HepG2 (cell line): Measurements from ENCODE around the gene TP53TG5. TPM values are rescaled to one million over a fixed set of nuclear protein-coding genes. Genes with fewer than 3 reads are reported as not detected.

ENCODE experiments used
- CHD4 ChIP-seq: fragments of 200-600 bp; sonication (generic); IDR thresholded peaks from 2 replicates; pipeline ENCODE4 v1.7.0; 2017; ENCODE audit warnings: mild to moderate bottlenecking, low read length, borderline replicate concordance
- ESRRA ChIP-seq: sonication (generic); formaldehyde crosslinking; IDR thresholded peaks from 2 replicates; pipeline ENCODE4 v1.5.1; 2020; ENCODE audit warnings: mild to moderate bottlenecking, low read depth, missing genetic modification reagents
- HDAC1 ChIP-seq: sonication (generic); formaldehyde crosslinking; IDR thresholded peaks from 2 replicates; pipeline ENCODE4 v1.5.1; 2020; ENCODE audit warnings: mild to moderate bottlenecking, missing genetic modification reagents
- MED13 ChIP-seq: sonication (generic); formaldehyde crosslinking; IDR thresholded peaks from 2 replicates; pipeline ENCODE4 v1.5.0; 2020; ENCODE audit warnings: missing genetic modification reagents
- NCOR1 ChIP-seq: fragments of 200-600 bp; sonication (generic); IDR thresholded peaks from 2 replicates; pipeline ENCODE4 v1.7.0; 2017; ENCODE audit warnings: antibody characterized with exemption, low read length, borderline replicate concordance
- NFE2L1 ChIP-seq: sonication (generic); formaldehyde crosslinking; IDR thresholded peaks from 2 replicates; pipeline ENCODE4 v1.4.0; 2020; ENCODE audit warnings: missing genetic modification reagents, mild to moderate bottlenecking, borderline replicate concordance
- PCBP2 ChIP-seq: fragments of 200-400 bp; formaldehyde crosslinking; optimal IDR thresholded peaks from 2 replicates; pipeline ENCODE3; 2018; ENCODE audit warnings: low read length, low read depth; ENCODE audit not compliant: poor library complexity, severe bottlenecking
- PITX1 ChIP-seq: sonication (generic); formaldehyde crosslinking; IDR thresholded peaks from 2 replicates; pipeline ENCODE4 v1.5.1; 2020; ENCODE audit warnings: mild to moderate bottlenecking, missing genetic modification reagents
- SETDB1 ChIP-seq: sonication (generic); formaldehyde crosslinking; IDR thresholded peaks from 2 replicates; pipeline ENCODE4 v1.5.1; 2020; ENCODE audit warnings: missing genetic modification reagents, mild to moderate bottlenecking, borderline replicate concordance
- SP5 ChIP-seq: IDR thresholded peaks from 2 replicates; pipeline ENCODE4 v1.6.1; 2016; ENCODE audit warnings: low read depth, borderline replicate concordance
- ZBTB7A ChIP-seq: sonication (generic); formaldehyde crosslinking; IDR thresholded peaks from 2 replicates; pipeline ENCODE4 v1.8.0; 2022; ENCODE audit warnings: mild to moderate bottlenecking, missing genetic modification reagents
- ZFP36L2 ChIP-seq: sonication (generic); formaldehyde crosslinking; IDR thresholded peaks from 2 replicates; pipeline ENCODE4 v1.4.0; 2020; ENCODE audit warnings: missing genetic modification reagents
- ZNF224 ChIP-seq: sonication (generic); formaldehyde crosslinking; IDR thresholded peaks from 2 replicates; pipeline ENCODE4 v1.5.0; 2020; ENCODE audit warnings: mild to moderate bottlenecking, missing genetic modification reagents
- ZNF343 ChIP-seq: sonication (generic); formaldehyde crosslinking; IDR thresholded peaks from 2 replicates; pipeline ENCODE4 v1.4.0; 2020; ENCODE audit warnings: mild to moderate bottlenecking, missing genetic modification reagents
- ZNF614 ChIP-seq: IDR thresholded peaks from 2 replicates; pipeline ENCODE4 v1.6.1; 2018; ENCODE audit warnings: missing biosample characterization, missing genetic modification reagents, inconsistent platforms, borderline replicate concordance
- polyA plus RNA-seq, 8 experiments: library from polyadenylated mRNA; depleted of rRNA in 3 of 8; stranded (reverse) in 7 of 8; unstranded in 1 of 8; fragments of >200 nt; fragmentation: Illumina TruSeq in 4 of 8; extraction: Trizol in 4 of 8; gene quantifications; 2 replicates each; pipeline versions ENCODE4 v1.2.1 to v1.2.3, GENCODE V29; 2011 to 2016; ENCODE audit warnings: low read depth in 4 of 8, missing spikeins in 1 of 8, mixed read lengths in 1 of 8; ENCODE audit not compliant: insufficient read depth in 1 of 8
- total RNA-seq, 5 experiments: library from RNA; depleted of rRNA; stranded (reverse); fragments of >200 nt; fragmentation: Illumina TruSeq; extraction: Trizol; gene quantifications; 2 replicates each; pipeline ENCODE4 v1.2.3, GENCODE V29; 2016; ENCODE audit warnings: low read depth in 1 of 5
- TF ChIP-seq, protein P1 (sequence below): sonication (generic); formaldehyde crosslinking; IDR thresholded peaks from 2 replicates; pipeline ENCODE4 v1.5.0; 2020; ENCODE audit warnings: missing genetic modification reagents
- TF ChIP-seq, protein P2 (sequence below): sonication (generic); formaldehyde crosslinking; IDR thresholded peaks from 2 replicates; pipeline ENCODE4 v1.4.0; 2020; ENCODE audit warnings: missing genetic modification reagents
- TF ChIP-seq, protein P3 (sequence below): sonication (generic); formaldehyde crosslinking; IDR thresholded peaks from 2 replicates; pipeline ENCODE4 v1.8.0; 2022; ENCODE audit warnings: missing genetic modification reagents, mild to moderate bottlenecking, inconsistent platforms, borderline replicate concordance
- TF ChIP-seq, protein P4 (sequence below): sonication (generic); formaldehyde crosslinking; IDR thresholded peaks from 2 replicates; pipeline ENCODE4 v1.4.0; 2020; ENCODE audit warnings: missing genetic modification reagents, mild to moderate bottlenecking, borderline replicate concordance

The TP53TG5 gene
- total and polyA plus RNA-seq, 2 of the 13 experiments (the other 11 are each of a cell fraction or from before 2014, with no cell fraction given): 0.11 TPM; not detected in 1

DNA sequence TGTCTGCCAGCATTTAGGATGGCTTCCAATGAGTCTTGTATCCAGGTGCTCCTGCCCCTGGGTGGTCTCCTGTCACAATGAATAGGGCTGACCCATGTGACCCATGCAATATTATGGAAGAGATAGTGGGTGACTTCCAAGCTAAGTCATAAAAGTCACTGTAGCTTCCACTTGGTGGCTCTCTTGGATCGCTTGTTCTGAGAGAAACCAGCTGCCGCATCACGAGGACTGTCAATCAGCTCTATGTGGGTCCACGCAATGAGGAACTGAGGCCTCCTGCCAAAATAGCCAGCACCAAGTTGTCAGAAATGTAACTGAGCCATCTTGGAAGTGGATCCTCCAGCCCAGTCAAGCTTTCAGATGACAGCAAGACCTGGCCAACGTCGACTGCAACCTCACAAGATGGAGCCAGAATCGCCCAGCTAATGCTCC is 55.2 kb downstream of the TP53TG5 start (continued):
- TF ChIP-seq ZNF224 (CRISPR knock-in tag) (no peak), NFE2L1 (CRISPR knock-in tag) (no peak), HDAC1 (CRISPR knock-in tag) (no peak), ZBTB7A (CRISPR knock-in tag) (no peak; the same call in 1 of the 2 replicates), NCOR1 (no peak), ZNF343 (CRISPR knock-in tag) (no peak), CHD4 (no peak), SP5 (peak; percentile 30; the same call in 1 of the 2 replicates), ZNF614 (CRISPR knock-in tag) (peak; percentile 88; the same call in 1 of the 2 replicates), ESRRA (CRISPR knock-in tag) (no peak), PITX1 (CRISPR knock-in tag) (peak; percentile 68; the same call in 1 of the 2 replicates), ZFP36L2 (peak; percentile 78; the same call in 1 of the 2 replicates), MED13 (CRISPR knock-in tag) (no peak), SETDB1 (no peak), PCBP2 (no peak)
- TF ChIP-seq, protein P1, sequence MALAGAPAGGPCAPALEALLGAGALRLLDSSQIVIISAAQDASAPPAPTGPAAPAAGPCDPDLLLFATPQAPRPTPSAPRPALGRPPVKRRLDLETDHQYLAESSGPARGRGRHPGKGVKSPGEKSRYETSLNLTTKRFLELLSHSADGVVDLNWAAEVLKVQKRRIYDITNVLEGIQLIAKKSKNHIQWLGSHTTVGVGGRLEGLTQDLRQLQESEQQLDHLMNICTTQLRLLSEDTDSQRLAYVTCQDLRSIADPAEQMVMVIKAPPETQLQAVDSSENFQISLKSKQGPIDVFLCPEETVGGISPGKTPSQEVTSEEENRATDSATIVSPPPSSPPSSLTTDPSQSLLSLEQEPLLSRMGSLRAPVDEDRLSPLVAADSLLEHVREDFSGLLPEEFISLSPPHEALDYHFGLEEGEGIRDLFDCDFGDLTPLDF (CRISPR knock-in tag): no peak
- TF ChIP-seq, protein P2, sequence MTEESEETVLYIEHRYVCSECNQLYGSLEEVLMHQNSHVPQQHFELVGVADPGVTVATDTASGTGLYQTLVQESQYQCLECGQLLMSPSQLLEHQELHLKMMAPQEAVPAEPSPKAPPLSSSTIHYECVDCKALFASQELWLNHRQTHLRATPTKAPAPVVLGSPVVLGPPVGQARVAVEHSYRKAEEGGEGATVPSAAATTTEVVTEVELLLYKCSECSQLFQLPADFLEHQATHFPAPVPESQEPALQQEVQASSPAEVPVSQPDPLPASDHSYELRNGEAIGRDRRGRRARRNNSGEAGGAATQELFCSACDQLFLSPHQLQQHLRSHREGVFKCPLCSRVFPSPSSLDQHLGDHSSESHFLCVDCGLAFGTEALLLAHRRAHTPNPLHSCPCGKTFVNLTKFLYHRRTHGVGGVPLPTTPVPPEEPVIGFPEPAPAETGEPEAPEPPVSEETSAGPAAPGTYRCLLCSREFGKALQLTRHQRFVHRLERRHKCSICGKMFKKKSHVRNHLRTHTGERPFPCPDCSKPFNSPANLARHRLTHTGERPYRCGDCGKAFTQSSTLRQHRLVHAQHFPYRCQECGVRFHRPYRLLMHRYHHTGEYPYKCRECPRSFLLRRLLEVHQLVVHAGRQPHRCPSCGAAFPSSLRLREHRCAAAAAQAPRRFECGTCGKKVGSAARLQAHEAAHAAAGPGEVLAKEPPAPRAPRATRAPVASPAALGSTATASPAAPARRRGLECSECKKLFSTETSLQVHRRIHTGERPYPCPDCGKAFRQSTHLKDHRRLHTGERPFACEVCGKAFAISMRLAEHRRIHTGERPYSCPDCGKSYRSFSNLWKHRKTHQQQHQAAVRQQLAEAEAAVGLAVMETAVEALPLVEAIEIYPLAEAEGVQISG (CRISPR knock-in tag): peak; percentile 82
- TF ChIP-seq, protein P3, sequence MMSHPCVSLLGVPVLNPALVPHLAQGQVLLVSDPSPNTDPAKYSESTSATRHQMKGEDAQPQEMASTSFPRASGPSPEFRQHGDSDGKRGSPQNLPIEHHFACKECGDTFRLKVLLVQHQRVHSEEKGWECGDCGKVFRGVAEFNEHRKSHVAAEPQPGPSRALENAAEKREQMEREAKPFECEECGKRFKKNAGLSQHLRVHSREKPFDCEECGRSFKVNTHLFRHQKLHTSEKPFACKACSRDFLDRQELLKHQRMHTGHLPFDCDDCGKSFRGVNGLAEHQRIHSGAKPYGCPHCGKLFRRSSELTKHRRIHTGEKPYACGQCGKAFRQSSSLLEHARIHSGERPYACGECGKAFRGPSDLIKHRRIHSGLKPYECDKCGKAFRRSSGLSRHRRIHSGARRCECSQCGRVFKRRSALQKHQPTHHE (CRISPR knock-in tag): no peak
- TF ChIP-seq, protein P4, sequence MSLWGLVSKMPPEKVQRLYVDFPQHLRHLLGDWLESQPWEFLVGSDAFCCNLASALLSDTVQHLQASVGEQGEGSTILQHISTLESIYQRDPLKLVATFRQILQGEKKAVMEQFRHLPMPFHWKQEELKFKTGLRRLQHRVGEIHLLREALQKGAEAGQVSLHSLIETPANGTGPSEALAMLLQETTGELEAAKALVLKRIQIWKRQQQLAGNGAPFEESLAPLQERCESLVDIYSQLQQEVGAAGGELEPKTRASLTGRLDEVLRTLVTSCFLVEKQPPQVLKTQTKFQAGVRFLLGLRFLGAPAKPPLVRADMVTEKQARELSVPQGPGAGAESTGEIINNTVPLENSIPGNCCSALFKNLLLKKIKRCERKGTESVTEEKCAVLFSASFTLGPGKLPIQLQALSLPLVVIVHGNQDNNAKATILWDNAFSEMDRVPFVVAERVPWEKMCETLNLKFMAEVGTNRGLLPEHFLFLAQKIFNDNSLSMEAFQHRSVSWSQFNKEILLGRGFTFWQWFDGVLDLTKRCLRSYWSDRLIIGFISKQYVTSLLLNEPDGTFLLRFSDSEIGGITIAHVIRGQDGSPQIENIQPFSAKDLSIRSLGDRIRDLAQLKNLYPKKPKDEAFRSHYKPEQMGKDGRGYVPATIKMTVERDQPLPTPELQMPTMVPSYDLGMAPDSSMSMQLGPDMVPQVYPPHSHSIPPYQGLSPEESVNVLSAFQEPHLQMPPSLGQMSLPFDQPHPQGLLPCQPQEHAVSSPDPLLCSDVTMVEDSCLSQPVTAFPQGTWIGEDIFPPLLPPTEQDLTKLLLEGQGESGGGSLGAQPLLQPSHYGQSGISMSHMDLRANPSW (CRISPR knock-in tag): no peak
